ENCODE measurements around the gene FAM135A. TPM values are rescaled to one million over a fixed set of nuclear protein-coding genes. Genes with fewer than 3 reads are reported as not detected.

FAM135A gene
- total RNA-seq: 48.4 TPM
- 8.5 TPM for polyA plus RNA-seq (ENCODE audit: insufficient read depth, low read depth, low replicate concordance)
- long read RNA-seq, donor 1: 0 reads
- long read RNA-seq, donor 2, partial matches to known transcripts: 0 of 1 reads
- long read RNA-seq, donor 2, other reads (novel, unspliced or antisense): 0 of 1 reads
- long read RNA-seq, donor 3, partial matches to known transcripts: 0 of 1 reads
- long read RNA-seq, donor 3, other reads (novel, unspliced or antisense): 0 of 1 reads
- long read RNA-seq, donor 4: 0 reads
- long read RNA-seq, donor 5: 0 reads
- long read RNA-seq, donor 6: 0 reads
- long read RNA-seq, donor 7, full-length matches to known transcripts: 1 of 25 reads
- long read RNA-seq, donor 7, partial matches to known transcripts: 9 of 25 reads
- long read RNA-seq, donor 7, other reads (novel, unspliced or antisense): 15 of 25 reads
- long read RNA-seq, donor 8: 0 reads
- long read RNA-seq, donor 9: 0 reads
- long read RNA-seq, donor 10: 0 reads

DNA sequence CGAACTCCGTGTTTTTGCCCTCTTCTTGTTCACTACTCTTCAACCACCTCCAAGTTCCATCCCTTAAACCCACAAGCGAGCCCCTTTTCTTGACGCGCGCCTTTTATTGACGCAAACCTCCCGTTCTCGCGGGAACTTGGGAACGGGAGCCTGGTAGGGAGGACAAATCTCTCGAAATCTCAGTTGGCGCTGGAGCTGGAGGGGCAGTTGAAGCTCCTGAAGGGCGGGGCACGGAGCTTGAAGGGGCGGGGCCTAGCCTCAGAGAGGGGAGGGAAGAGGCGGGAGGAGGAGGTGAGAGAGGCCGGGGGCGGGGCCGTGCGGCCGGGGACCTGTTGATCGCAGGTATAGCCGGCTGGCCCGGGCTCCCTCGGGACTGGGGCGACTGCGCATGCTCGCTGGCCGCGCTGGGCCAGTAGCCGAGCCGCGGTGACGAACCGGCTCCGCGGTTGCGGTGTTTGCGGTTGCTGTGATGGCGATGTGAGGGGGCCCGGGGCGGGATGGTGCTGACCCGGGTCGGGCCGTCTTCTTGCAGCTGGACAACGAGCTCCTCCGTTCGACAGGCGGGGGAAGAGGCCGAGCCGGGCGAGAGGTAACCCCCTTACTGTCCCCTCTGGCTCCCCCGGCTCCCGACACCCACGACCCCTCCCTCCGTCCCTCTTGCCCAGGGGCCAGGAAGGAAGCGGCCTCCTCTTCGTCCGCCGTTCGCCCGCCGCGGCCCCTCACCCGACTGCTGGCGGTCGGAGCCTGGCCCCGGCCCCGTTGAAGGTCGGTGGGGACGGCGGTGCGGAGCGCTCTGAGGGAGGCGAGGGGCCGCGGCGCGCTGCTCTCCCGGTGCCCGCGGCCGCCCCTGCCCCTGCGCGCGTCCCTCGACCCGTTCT is at the start of gene FAM135A:
TSS of gene FAM135A (plus strand) at position 395 of the 878 bp plus-strand sequence. CDS start 14,835 bp downstream, outside the sequence.
- Histone ChIP-seq H3K4me3 (ENCODE audit: low read length in 3 of 3) (peak within 1 kb of the TSS; percentile 86 to 99 (median 99)), H3K27me3 (ENCODE audit: control insufficient read depth, insufficient read depth, low read length) (no peaks in the 10 kb centered on the region), H3K36me3 (ENCODE audit: control insufficient read depth in 2 of 3, insufficient read depth in 3 of 3, low read length in 3 of 3) (peaks cover 0 to 2% (median 0%) of the 10 kb centered on the region in 3 donors), H3K27ac (ENCODE audit: low read depth in 2 of 2, low read length in 2 of 2) (peak within 1 kb of the TSS; percentile 60 to 86), H3K9me3 (ENCODE audit: control insufficient read depth in 2 of 3, insufficient read depth in 1 of 3, low read length in 3 of 3) (no peaks in the 10 kb centered on the region), H3K9ac (ENCODE audit: low read length in 3 of 3) (peak within 1 kb of the TSS; percentile 90 to 98 (median 94)), H3K4me1 (ENCODE audit: control insufficient read depth in 2 of 3, insufficient read depth in 2 of 3, low read depth in 1 of 3, low read length in 3 of 3) (peaks cover 0 to 5% (median 4%) of the 10 kb centered on the region in 3 donors)
- intact Hi-C loops (cut with DNase I): no loop called here
- FAIRE-seq (peak; percentile 62), DNase-seq (peak; percentile 99 to 100 (median 99))
- TF ChIP-seq, protein P1, sequence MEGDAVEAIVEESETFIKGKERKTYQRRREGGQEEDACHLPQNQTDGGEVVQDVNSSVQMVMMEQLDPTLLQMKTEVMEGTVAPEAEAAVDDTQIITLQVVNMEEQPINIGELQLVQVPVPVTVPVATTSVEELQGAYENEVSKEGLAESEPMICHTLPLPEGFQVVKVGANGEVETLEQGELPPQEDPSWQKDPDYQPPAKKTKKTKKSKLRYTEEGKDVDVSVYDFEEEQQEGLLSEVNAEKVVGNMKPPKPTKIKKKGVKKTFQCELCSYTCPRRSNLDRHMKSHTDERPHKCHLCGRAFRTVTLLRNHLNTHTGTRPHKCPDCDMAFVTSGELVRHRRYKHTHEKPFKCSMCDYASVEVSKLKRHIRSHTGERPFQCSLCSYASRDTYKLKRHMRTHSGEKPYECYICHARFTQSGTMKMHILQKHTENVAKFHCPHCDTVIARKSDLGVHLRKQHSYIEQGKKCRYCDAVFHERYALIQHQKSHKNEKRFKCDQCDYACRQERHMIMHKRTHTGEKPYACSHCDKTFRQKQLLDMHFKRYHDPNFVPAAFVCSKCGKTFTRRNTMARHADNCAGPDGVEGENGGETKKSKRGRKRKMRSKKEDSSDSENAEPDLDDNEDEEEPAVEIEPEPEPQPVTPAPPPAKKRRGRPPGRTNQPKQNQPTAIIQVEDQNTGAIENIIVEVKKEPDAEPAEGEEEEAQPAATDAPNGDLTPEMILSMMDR (IDR thresholded peaks at IDR 0.05; ENCODE audit: borderline replicate concordance, extremely low read depth, insufficient read depth): no peak

DNA sequence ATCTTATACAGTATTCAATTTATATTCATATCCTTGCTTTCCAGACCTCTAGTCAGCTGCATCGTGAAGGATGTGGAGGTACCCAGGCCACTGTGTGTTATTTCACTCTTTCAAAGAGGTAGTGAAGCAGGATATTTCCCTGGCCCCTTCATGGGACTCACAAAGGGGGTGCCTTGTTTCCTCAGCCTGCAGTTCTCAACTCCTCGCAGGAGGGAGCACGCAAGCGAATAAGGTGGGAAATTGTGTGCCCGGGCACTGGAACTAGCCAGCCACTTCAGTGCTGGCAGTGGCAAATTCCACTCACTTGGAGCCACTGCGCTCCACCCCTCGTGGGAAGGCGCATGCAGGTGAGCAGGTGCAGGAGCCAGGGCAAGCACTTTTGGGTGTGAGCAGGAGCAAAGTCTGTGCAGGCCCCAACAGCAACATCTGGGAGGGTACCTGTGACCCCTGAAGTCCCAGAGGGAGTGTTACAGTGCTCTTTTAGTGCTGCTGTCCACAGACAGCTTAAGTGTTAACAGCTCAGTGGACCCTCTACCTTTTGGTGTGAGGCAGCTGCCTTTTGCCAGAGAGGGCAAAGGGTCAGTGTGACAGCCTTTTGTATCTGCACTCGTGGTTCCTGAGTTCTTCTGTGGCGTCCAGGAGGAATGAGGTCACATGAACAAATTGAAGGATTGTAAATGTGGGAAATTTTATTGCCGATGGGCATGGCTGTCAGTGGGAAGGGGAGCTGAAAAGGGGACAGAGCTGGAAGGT is 49.4 kb upstream of the FAM135A start:
- no peak overlapping the region for H3K9ac ChIP-seq (ENCODE audit: low read length in 3 of 3)
- intact Hi-C loops (cut with DNase I): no loop called here

DNA sequence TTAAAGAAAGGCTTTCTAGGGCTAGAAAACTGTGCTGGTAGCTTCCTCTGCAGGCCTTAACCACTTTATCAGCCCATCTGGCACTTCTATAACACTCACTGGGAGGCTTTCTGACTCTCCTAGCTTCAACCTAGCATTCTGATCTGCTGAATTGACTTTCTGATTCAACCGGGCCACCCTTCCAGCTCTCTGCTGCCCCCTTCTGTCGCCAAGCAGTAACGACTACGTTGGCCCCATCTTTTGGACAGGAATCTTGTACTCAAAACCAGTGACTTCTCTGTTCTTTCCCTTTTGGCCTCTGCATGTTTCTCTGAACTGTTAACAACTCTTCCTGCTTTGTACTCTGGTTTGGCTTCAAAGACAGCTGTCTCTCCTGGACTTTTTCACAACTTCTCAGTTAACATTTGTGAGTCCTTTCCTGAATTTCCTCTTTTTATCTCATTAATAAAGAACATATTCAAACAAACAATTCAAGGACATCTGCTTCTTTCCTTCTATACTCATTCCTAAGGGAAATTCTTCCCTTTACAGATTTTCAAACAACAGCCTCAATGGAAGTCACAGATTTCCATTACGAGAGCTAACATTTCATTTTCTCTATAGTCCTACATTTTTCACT is 43.9 kb upstream of the FAM135A start:
- no peaks in the 10 kb centered on the region for H3K4me1 ChIP-seq (ENCODE audit: control insufficient read depth in 2 of 3, insufficient read depth in 2 of 3, low read depth in 1 of 3, low read length in 3 of 3)
- no peak overlapping the region for H3K4me3 ChIP-seq (ENCODE audit: low read length in 3 of 3)
- DNase-seq (peak; percentile 65 to 77 (median 71)), FAIRE-seq (no peak)
- TF ChIP-seq, protein P1 (IDR thresholded peaks at IDR 0.05; ENCODE audit: borderline replicate concordance, extremely low read depth, insufficient read depth): peak; percentile 91
- no peaks in the 10 kb centered on the region for H3K27me3 ChIP-seq (ENCODE audit: control insufficient read depth, insufficient read depth, low read length)
- no peak overlapping the region for H3K9ac ChIP-seq (ENCODE audit: low read length in 3 of 3)
- H3K9me3 ChIP-seq (ENCODE audit: control insufficient read depth in 2 of 3, insufficient read depth in 1 of 3, low read length in 3 of 3): no peaks in the 10 kb centered on the region
- intact Hi-C loops (cut with DNase I): no loop called here
- no peak overlapping the region for H3K27ac ChIP-seq (ENCODE audit: low read depth in 2 of 2, low read length in 2 of 2)
- no peaks in the 10 kb centered on the region for H3K36me3 ChIP-seq (ENCODE audit: control insufficient read depth in 2 of 3, insufficient read depth in 3 of 3, low read length in 3 of 3)

More for the DNA sequence above, 49.4 kb upstream of the FAM135A start:
- Histone ChIP-seq H3K4me1 (ENCODE audit: control insufficient read depth in 2 of 3, insufficient read depth in 2 of 3, low read depth in 1 of 3, low read length in 3 of 3) (no peaks in the 10 kb centered on the region), H3K27ac (ENCODE audit: low read depth in 2 of 2, low read length in 2 of 2) (no peak overlapping the region), H3K4me3 (ENCODE audit: low read length in 3 of 3) (no peak overlapping the region), H3K27me3 (ENCODE audit: control insufficient read depth, insufficient read depth, low read length) (no peaks in the 10 kb centered on the region), H3K36me3 (ENCODE audit: control insufficient read depth in 2 of 3, insufficient read depth in 3 of 3, low read length in 3 of 3) (no peaks in the 10 kb centered on the region), H3K9me3 (ENCODE audit: control insufficient read depth in 2 of 3, insufficient read depth in 1 of 3, low read length in 3 of 3) (no peaks in the 10 kb centered on the region)
- no peak for FAIRE-seq
- TF ChIP-seq, protein P1 (IDR thresholded peaks at IDR 0.05; ENCODE audit: borderline replicate concordance, extremely low read depth, insufficient read depth): no peak
- DNase-seq: no peak
